Astrocyte of the cerebellum (primary cell): ENCODE results near the gene ZCCHC4.

ENCODE experiments used
- DNase-seq: peaks from one replicate; pipeline ENCODE4 v3.0.0-alpha.2; 2011; ENCODE audit warnings: low read depth
- H3K4me3 ChIP-seq: 2 replicates; pipeline ENCODE4 v1.5.1; 2011; ENCODE audit warnings: mild to moderate bottlenecking, low read depth, low read length, moderate library complexity
- in situ Hi-C: cut with HindIII; loops from 2 replicates; pipeline ENCODE4 v1.10.0; 2017; ENCODE audit warnings: low sequenced_read_pairs
- TF ChIP-seq, protein P1 (sequence below): IDR thresholded peaks from 2 replicates; pipeline ENCODE4 v1.5.1; 2012; ENCODE audit warnings: low read length, low read depth, moderate library complexity, mild to moderate bottlenecking; ENCODE audit errors: missing control alignments

Gene ZCCHC4

DNA sequence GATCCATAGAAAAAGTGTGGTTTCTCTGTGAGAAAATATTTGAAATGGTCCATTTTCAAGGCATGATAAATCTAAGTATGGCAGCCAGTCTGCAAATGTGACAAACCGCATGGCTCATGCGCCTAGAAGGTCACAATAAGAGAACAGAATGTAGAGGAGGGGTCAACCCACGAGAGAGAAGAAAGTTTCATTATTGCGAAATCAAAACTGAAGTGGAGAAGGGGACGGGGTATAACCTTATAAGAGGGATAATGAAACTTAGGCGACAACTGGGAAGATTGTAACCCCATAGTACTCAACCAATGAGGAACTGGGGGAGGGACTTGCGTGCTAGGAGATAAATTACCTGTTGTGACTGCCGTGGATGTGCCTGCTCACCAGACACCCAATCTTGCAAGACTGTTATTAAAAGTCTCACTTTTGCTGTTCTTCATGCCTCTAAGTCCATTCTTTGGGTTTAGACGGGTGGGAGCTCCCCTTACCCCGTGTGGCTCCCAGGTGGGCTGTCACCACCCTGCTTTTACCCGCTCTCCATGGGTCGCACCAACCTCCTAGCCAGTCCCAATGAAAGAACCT is 21.3 kb upstream of the ZCCHC4 start:
- in situ Hi-C loops: no loop called here
- no peak overlapping the region for H3K4me3 ChIP-seq
- no peak for DNase-seq
- TF ChIP-seq, protein P1, sequence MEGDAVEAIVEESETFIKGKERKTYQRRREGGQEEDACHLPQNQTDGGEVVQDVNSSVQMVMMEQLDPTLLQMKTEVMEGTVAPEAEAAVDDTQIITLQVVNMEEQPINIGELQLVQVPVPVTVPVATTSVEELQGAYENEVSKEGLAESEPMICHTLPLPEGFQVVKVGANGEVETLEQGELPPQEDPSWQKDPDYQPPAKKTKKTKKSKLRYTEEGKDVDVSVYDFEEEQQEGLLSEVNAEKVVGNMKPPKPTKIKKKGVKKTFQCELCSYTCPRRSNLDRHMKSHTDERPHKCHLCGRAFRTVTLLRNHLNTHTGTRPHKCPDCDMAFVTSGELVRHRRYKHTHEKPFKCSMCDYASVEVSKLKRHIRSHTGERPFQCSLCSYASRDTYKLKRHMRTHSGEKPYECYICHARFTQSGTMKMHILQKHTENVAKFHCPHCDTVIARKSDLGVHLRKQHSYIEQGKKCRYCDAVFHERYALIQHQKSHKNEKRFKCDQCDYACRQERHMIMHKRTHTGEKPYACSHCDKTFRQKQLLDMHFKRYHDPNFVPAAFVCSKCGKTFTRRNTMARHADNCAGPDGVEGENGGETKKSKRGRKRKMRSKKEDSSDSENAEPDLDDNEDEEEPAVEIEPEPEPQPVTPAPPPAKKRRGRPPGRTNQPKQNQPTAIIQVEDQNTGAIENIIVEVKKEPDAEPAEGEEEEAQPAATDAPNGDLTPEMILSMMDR: no peak

DNA sequence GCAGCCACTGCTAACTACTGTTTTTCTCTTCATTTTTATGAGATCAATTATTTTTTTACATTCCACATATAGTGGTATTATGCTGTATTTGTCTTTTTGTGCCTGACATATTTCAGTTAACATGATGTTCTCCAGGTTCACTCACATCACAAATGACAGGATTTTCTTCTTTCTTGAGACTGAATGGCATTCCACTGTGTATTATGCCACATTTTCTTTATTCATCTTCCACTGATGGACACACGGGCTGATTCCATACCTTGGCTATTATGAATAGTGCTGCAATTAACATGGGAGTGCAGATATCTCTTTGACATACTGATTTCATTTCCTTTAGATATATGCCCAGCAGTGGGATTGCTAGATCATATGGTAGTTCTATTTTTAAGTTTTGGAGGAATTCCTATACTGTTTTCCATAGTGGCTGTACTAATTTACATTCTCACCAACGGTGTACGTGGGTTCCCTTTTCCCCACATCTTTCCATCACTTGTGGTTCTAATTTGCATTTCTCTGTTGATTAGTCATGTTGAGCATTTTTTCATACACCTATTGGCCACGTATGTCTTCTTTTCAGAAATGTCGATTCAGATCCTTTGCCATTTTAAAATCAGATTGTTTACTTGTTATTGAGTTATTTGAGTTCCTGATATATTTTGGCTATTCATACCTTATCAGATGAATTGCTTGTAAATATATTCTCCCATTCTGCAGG is 14.9 kb upstream of the ZCCHC4 start:
- TF ChIP-seq, protein P1: no peak
- H3K4me3 ChIP-seq: no peak overlapping the region
- in situ Hi-C loops: no loop called here
- DNase-seq: no peak

DNA sequence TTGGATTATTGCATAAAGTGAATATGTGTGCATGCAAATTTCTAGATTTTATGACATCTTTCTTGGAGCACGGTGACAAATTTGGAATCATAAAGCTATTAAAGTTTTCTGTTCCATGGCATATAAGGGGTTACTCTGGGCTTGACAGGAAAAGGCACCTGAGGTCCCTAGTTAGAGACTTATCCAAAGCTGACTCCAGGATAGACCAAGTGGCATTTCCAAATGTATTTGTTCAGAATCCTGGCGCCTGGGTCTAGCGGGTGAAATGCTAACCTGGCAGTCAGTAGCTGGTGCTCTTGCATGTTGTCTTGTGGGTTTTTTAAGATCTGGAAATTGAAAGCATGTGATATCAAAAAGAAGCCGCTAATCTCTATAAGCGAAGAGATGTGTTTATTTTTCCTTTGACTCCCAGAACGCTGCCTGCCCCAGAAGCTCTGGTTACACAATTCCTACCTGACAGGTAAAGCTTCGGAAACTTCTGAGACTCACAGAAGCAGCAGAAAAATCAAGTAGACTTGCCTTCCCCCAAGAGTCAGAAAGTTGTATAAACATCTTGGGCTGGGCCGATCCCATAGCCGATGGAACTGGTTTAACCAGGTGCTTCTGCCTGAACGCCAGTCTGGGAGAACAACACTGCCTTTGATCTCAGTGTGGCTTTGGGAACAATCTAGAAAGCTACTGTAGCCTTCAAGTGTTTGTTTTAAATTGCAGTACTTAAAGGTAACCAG is 12.9 kb upstream of the ZCCHC4 start:
- TF ChIP-seq, protein P1: no peak
- in situ Hi-C loops: no loop called here
- no peak for DNase-seq
- H3K4me3 ChIP-seq: no peak overlapping the region

DNA sequence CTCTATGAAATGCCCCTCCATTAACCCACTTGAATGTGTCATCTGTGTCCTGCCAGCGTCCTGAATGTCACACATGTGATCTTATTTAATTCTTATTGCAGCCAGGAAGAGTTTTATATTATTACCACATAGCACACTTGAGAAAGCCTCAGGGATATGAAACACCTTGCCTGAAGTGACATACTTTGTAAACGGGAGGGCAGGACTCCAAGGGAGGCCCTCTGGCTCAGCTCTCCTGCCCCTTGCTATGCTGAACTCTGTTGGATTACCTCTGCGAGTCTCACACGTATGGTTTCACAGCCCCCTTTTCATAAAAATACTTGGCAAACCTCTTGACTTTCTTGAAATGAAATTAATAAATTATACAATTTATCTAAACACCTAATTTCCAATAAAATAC is 11.1 kb upstream of the ZCCHC4 start:
- TF ChIP-seq, protein P1: no peak
- no peak overlapping the region for H3K4me3 ChIP-seq
- in situ Hi-C loops: no loop called here
- DNase-seq: no peak

DNA sequence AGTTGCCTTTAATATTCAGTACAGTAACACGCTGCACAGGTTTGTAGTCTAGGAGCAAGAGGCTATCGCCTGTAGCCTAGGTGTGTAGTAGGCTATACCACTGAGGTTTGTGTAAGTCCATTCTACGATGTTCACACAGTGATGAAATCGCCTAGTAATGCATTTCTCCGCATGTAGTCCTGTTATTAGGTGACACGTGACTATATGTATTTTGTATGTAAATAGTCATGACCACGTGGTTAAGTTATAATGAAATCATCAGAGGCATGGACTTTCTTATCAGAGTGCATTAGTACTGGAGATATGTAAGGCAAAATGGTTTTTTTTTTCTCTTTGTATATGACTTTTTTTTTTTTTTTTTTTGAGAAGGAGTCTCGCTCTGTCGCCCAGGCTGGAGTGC is 9.9 kb upstream of the ZCCHC4 start:
- no peak for DNase-seq
- H3K4me3 ChIP-seq: no peak overlapping the region
- in situ Hi-C loops: no loop called here
- TF ChIP-seq, protein P1: no peak

DNA sequence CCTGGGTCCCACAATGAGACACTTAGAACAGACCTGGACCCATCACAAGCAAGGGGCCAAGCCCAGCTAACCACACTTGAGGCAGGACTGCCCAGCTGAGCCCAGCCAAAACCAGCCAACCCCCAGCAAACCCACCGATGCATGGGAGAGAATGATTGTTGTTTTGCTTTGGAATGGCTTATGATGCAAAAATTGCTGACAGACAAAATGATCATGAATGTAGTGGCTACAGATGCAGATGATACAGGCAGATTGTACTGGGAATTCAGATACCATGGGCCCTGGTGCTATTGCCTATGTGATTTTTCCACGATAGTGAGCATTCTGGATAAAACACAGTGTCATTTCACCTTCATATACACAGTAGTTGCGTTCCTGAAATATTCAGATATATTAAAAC is 9.0 kb upstream of the ZCCHC4 start:
- in situ Hi-C loops: no loop called here
- TF ChIP-seq, protein P1: no peak
- no peak overlapping the region for H3K4me3 ChIP-seq
- DNase-seq: no peak
